GM03348 (cell line): ENCODE results near the gene ANTXRL.
"Not testable (repeated sequence)": the region's sequence is repeated elsewhere in the genome, so short reads cannot be mapped to it uniquely, and the experiment has no call there.

Experiments used
- DNase-seq: peaks from one replicate; pipeline ENCODE4 v3.0.0; 2012; ENCODE audit warnings: low spot score

Gene ANTXRL

DNA sequence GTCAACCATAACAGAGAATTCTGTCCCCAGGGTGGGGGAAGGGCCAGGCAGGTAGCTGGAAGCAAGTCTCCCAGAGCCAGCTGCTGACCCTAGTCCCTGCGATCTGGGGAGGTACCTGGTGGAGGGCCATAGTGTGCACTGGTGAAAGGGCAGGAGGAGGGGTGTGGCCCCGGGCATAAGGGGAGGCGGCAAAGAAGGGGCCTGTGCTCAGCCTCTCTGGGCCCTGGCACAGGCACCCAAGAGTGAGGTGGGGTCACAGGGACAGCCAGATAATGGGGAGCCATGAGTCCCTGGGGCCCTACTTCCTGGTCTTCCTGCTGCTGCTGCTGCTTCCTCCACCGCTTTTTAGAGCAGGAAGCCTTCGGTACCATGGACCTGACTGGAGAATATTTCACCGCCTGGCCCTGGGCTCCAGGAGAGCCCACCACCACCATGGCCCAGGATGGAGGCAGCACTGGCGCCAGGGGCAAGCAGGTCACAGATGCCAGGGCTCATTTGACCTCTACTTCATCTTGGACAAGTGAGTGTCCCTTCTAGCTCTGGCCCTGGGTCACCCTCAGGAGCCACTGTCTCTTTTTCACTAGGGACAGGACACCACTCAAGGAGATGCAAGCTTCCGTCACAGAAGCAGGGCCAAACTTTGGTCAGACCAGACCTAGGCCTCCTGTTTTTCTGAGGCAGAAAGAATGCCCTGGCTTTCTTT, at the start of gene ANTXRL:
ANTXRL (plus strand) TSS at position 7 of the 703 bp plus-strand sequence; CDS start at position 273, 266 bp downstream.
- no peak for DNase-seq

DNA sequence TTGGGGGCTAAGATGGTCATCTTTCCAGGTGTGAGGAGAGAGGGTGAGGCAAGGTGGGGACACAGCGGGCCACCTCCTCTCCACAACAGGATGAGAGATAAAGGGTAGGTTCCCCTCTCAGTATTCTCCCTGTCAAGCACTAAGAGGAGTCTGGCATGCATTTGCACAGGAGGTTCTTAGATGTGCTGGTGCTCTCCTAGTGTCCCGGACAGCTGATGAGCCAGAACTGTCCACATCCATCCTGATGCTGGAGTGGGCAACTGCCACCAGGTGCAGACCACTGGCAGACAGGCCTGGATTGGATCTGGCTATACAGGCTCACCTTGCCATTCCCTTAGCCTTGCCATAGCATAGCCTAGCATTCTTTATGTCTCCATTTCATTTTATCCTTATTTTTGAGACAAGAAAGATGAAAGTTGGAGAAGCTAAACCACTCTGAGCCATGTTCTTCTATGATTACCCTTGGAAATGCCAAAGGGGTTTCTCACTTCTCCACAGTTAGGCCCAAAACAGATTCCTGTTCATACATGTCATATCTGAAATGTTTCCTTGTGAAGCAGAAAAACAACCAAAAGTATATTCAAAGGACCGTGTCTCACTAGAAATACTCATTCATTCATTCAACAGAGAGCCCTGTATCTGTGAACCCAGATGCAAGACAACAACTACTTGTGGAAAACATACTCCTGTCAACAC, 48.8 kb upstream of the ANTXRL start:
- peak; percentile 38 for DNase-seq

GRCh38 chr10:46239247-46239646, 47.5 kb upstream of the ANTXRL start:
- no peak for DNase-seq

GRCh38 chr10:46239993-46240683, 46.7 kb upstream of the ANTXRL start:
- DNase-seq, result no peak

DNA sequence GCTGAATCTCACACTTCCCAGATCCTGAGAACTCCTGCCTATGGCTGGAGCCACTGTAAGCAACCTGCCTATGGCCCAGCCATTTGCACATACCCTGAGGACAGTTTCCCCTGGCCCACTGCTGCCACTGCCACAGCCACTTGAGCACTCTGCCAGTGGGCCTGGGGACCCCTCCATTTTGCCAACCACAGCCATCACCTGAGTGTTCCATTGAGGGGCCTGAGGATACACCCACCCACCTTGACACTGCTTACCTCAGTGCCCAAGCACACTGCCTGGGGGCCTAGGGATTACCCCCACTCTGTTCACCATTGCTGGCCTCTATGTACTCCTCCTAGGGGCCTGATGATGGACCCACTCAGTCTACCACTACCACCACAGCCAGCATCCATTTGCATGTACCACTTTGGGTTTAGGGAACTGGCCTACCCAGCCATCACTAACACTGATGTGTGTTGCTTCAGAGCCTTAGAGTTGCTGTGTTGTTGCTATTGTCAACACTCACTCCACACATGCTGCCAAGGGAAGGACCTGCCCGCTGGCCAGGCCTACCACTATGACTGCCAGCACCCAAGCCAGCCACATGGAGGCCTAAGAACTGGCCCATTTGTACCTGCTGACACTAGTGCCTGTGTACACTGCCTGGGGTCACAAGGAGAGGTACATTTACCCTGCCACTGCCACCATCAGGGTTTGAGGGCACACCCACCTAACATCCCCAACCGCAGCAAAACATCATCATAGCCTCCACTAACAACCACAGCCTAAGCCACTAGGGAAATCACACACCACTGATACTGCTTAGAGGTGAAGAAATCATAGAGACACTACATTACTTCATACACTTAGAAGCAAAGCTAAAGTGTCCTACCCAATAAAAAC, 45.9 kb upstream of the ANTXRL start:
- no peak for DNase-seq

GRCh38 chr10:46245381-46245900, 41.4 kb upstream of the ANTXRL start:
- DNase-seq, result no peak

DNA sequence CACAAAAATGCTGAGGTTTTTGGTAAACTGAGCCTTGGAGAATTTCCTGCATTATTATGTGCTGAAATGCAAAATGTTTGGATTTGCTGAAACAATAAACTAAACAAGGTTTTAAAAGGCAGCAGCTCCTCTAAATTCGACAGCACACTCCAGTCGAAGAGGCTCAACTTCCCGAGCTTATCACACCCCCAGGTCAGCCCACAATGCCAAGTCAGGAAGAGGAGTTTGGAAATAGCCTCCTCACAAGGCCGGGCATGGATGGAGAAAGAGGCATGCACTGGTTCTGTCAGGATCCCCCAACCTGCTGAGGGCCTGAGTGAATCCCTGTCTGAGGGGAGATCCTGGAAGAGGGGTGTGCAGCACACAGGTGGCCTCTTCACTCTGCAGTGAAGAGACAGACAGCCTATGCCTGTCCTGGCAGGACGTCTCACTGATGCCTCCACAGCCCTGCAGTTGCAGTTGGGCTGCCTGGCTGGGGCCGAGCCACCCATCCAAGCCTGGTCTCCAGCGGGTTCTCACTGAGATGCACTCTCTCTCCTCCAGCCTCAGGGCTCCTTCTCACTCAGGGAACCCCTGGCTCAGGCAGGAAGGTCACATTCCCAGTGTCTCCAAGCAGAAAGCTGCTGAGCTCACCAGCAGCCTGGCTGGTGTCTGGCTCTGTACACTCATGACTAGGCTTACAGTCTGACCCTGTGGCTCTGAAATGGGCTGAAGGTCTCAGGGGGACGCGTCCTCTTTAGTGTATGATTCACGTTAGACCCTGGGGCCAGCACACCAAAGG, 40.2 kb upstream of the ANTXRL start:
- not testable (repeated sequence) for DNase-seq

GRCh38 chr10:46247181-46247475, 39.7 kb upstream of the ANTXRL start:
- DNase-seq, result no peak

- DNase-seq, result no peak
Measured at GRCh38 chr10:46247808-46248569, 38.8 kb upstream of the ANTXRL start.

DNA sequence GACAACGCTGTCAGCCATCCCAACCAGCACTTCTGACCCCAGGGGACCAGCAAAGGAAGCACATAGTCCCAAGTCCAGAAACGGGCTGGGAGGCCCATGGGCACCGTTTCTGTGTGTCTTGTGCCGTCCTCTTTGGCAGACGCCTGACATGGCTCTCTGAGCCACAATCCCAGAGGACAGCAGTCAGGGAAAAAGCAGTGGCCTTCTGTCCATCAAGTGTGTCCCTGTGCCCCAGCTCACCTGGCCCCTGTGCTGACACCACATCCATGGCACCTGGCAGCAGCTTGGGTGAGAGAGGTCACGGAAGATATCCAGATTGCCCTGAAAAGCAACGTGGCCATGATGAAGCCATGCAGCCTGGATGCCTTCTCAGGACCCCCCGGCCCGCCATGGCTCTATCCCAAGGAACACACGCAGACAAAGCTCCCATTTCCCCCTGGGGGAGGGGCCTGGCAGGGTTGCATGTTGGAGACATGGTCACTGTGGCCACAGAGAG, 38.1 kb upstream of the ANTXRL start:
- no peak for DNase-seq

DNA sequence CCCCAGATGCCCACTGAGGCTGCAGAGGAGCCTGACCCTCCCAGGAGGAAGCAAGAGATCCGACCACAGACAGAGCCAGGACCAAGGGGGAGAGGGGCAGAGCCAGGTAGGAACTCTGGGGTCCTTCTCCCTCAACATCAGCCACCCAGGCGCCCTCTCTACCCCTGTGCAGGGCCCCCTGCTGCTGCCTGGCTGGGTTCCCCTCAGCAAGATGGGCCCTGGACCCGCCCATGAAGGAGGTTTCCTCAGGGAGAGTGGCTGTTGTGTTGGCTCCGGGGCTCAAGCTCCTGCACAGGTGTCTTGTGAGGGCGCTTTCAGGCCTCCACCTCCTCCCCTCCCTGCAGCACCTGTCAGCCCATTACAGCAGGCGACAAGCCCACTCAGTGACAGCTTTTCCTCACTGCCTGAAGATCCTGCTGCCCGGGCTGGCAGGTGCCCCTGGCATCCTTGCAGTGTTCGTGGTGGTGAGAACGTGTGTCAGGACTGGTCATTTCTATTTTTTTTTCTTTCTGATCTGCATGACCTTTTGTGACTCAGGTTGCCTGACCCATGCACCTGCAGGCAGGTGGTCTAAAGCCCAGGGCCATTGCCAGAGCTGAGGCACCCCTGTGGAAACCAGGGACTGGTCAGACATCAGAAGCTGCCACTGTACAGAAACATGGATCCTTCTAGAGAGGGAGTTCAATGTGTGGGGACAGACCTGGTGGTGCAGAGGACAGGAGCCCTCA, 37.0 kb upstream of the ANTXRL start:
- not testable (repeated sequence) for DNase-seq

GRCh38 chr10:46250481-46250880, 36.3 kb upstream of the ANTXRL start:
- DNase-seq, result no peak

GRCh38 chr10:46250898-46251856, 35.6 kb upstream of the ANTXRL start:
- DNase-seq, result no peak

GRCh38 chr10:46251857-46252847, 34.6 kb upstream of the ANTXRL start:
- DNase-seq, result no peak

DNA sequence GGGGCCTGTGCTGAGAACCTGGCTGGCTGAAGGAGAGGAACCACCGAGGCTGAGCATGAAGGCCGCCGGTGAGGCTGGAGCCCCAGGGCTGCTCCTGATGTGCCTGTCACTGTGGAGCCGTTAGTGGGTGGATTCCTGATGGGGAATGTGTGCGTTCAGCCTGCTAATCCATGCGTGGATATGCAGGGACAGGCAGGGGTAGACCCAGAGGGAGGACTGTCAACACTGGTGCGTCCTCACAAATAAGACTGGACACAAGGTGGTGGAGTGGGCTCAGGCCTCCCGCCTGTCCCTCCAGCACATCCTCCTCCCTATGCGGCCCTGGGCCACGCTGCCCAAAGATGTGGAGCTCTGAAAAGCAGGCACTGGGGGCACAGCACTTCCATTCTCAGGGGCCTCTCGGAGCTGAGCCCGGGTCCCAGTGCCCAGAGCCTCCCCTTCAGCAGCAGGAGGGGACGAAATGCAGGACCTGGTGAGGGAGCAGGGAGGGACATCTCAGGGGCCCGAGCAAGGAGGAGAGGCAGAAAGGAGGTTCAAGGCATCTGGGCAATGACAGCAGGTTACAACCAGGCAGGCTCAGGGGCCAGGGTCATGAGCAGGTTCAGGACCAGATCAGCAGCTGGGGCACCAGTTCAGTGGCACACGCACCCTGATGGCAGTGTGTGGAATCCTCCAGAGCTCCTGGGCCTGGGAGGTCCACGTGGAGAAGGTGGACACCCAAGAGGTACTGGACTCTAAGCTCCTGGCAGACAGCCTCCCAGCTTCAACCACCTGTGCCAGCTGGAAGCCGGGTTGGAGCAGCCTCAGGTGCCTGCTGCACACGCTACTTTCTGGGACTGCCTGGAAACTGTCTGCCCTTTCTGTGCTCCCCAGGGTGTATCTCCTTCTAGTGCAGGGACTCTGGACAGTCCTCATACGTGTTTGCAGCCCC, 33.5 kb upstream of the ANTXRL start:
- no peak for DNase-seq

DNA sequence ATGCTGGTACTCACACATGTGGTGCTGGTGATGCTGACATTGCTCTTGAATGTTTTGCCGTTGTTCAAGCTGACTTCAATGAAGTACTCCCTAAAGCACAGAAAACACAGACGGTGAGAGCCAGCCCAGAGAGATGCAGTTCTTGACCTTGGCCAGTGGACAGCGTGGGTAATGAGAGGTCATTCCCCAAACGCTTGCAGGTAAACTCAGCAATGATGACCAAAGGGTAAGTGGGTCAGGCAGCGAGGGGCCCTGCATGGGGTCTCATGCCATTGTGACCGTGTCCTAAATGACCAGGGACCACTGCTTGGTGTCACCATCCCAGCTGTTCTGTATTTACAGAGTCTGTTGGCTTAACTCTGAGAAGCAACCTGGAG, 32.8 kb upstream of the ANTXRL start:
- DNase-seq, result no peak
